GM10847 (cell line): ENCODE data around the gene MAN1A2.

ENCODE experiments used
- POLR2A ChIP-seq: IDR thresholded peaks from 2 replicates; pipeline ENCODE4 v1.6.1; 2011; ENCODE audit not compliant: insufficient read length; ENCODE audit errors: extremely low read depth

MAN1A2 gene

DNA sequence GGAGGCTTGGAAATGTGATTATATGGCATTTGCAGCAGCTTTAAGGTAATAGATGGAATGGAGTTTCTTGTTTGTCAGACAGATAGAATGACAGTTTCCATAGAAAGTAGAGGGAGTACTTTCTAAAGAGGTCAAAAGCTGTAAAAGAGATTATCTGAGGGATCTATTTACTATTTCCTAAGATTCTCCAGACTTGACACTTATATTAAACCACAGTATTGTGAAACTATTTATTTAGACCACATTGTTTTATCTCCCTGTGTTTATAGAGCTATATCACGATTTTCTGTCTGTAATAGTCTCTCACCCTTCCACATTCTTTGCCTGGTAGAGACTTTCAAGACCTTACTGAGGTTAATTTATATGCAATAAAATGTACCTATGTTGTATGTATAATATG, 66.7 kb downstream of the MAN1A2 start:
- no peak for TF ChIP-seq POLR2A

DNA sequence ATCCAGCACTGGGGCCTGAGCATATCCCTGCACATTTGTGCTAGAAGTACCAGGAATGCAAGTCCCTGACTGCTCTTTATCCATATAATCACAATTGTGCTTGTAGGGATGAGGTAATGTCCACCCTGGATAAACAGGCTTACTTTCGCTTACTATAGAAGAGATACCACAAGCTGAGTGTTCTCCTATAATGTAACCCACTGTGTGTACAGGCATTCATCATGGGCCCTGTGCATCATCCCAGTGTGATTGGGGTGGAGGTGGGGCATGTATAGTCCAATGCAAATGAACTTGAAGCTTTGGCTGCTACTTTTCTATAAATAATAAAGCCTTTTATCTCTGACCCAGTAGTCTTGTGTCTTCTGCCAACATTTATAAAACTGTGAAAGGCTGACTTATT, 69.3 kb downstream of the MAN1A2 start:
- no peak for TF ChIP-seq POLR2A

DNA sequence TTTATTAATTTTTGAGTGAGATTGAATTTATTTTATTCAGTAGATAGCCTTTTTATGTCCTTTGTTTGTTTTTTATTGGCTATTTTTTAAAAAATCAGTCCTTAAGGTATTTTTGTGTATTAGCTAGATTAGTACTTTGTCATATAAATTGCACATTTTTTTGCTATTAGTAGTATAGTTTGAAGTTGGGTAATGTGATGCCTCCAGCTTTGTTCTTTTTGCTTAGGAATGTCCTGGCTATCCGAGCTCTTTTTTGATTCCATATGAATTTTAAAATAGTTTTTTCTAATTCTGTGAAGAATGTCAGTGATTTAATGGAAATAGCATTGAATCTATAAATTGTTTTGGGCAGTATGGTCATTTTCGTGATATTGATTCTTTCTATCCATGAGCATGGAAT, 80.4 kb downstream of the MAN1A2 start:
- TF ChIP-seq POLR2A, result no peak

DNA sequence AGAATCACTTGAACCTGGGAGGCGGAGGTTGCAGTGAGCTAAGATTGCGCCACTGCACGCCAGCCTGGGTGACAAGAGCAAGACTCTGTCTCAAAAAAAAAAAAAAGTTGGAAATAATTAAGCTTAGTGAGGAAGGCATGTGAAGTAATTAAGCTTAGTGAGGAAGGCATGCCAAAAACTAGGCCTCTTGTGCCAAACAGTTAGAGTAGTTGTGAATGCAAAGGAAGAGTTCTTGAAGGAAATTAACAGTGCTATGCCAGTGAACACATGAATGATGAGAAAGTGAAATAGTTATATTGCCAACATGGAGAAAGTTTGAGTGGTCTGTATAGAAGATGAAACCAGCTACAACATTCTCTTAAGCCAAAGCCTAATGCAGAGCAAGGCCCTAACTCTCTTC, 85.0 kb downstream of the MAN1A2 start:
- TF ChIP-seq POLR2A, result no peak

DNA sequence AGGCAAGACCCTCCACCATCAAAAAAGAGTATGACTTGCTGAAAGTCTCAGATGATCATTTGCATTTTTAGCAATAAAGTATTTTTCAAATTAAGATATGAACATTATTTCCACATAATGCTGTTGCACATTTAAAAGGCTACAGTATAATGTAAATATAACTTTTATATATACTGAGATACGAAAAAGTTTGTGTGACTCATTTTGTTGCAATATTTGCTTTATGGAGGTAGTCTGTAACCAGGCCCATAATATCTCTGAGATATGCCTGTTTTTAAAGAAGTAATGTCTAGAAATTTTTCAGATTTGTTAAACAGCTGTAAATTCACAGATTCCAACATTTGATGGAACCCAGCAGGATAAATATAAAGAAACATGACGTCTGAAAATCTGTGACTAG, 86.7 kb downstream of the MAN1A2 start:
- TF ChIP-seq POLR2A, result no peak

DNA sequence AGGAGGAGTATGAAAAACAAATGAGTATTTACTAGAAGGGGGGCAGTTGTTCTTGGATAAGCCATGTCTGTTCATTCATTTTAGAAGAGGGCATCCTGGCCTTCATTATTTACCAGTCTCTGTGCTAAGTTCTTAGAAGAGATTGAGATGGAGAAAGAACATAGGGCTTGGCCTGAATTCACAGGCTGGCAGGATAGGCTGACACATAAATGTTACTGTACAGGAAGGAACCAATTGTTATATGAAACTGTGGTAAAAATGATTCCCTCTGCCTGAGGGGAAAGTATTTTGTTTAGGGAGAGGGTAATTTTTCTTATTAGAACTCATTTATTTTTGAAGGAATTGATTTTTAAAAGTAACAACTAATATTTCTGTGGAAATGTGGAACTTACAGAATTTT, 99.5 kb downstream of the MAN1A2 start:
- TF ChIP-seq POLR2A, result no peak

DNA sequence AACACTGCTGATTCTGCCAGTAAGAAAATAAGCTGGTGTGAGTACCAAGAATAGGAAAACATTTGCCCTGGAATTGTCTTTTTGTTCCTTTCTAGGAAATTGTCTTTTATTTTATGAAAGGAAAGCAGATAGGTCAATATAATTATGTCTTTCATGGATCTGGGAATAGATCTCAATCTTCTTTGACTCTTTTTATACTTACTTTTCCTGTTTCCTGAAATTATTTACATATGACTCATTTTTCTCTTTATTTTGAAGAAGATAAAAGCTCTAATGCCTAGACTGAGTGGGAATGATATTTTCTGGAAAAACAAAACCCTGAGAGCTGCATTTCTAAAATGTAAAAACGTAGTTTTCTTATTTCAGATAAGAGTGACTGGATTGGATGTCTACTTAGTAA, 100.1 kb downstream of the MAN1A2 start:
- TF ChIP-seq POLR2A, result no peak

DNA sequence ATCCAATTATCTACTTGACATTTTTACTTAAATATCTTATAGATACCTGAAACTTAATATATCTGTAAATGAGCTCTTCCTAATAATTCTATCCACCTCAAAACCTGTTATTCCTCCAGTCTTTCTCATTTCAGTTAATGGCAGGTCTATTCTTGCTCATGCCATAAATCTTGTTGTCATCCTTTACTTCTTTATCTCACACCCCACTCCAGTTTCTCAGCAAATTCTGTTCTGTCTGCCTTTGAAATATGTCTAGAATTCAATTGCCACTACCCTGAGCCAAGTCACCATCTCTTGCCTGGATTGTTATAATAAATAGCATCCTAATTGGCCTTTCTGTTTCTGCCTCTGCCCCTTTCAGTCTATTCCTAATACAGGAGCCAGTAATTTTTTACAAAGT, 105.8 kb downstream of the MAN1A2 start:
- TF ChIP-seq POLR2A, result no peak

DNA sequence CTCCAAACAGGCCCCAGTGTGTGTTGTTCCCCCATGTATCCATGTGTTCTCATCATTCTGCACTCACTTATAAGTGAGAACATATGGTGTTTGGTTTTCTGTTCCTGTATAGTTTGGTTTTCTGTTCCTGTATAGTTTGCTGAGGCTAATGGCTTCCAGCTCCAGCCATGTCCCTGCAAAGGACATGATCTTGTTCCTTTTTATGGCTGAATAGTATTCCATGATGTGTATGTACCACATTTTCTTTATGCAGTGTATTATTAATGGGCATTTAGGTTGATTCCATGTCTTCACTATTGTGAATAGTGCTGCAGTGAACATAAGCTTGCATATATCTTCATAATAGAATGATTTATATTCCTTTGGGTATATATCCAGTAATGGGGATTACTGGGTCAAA, 111.8 kb downstream of the MAN1A2 start:
- no peak for TF ChIP-seq POLR2A

DNA sequence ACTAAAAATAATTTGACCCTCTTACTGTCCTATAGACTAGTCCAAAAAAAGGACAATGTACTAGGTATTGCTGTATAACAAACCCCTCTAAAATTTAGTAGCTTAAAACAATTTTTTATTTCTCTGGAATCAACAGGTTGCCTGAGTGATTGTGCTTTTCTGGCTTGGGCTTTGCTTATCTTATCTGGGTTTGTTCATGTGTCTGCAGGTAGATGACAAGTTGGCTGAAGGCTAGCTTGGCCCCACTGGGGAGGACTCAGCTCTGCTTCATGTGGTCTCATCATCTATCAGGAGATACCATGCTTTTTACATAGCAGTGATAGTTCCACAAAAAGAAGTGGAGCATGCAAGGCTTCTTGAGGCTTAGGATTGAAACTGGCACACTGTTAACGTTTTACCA, 114.2 kb downstream of the MAN1A2 start:
- no peak for TF ChIP-seq POLR2A

DNA sequence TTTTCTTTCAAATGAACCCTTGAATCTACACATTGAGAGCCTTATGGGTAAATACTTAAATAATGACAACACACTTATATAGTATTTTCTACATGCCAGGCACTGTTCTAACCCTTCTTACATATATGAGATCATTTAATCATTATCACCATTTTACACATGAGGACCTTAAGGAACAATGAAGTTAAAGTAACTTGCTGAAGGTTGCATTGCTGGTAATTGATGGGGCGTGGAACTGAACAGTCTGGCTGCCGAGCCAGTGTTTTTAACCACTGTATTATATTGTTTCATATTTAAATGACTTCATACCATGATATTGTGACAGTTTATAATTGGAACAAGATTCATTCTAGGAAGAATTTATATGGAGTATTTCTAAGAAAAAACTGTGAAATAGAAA, 126.7 kb downstream of the MAN1A2 start:
- TF ChIP-seq POLR2A, result no peak

DNA sequence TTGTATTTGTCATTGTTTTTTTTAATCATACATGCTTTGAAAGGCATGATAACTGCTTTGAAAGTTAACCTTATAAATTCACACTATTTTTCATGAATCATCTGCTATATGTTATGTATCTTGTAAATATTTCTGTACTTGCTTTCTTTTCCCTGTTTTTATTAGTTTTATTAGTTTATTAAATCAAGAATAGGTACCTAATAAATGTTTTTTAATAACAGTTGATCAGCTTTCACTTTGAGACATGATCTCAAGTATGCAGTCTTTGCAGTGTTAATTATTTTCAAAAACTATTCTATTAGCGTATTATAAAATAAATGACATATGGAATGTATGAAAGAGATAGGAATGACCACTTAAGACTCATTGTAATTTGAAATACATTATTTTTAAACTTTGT, 127.8 kb downstream of the MAN1A2 start:
- TF ChIP-seq POLR2A, result no peak

DNA sequence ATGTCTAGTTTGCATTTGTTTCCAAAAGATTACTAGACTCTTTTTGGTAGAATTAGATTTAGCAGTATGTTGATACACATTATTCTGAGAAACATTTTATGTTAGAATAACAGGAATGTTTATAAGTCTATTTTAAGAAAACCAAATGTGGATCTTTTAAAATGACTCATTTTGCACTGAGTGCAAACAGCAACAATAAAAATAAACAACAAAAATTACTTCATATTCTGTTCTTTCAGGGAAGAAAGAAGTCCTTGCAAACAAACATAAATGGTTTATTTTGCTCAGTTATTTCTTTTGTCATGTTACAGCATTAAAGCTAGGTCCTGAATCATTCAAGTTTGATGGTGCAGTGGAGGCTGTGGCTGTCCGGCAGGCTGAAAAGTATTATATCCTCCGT, 131.8 kb downstream of the MAN1A2 start:
- no peak for TF ChIP-seq POLR2A

DNA sequence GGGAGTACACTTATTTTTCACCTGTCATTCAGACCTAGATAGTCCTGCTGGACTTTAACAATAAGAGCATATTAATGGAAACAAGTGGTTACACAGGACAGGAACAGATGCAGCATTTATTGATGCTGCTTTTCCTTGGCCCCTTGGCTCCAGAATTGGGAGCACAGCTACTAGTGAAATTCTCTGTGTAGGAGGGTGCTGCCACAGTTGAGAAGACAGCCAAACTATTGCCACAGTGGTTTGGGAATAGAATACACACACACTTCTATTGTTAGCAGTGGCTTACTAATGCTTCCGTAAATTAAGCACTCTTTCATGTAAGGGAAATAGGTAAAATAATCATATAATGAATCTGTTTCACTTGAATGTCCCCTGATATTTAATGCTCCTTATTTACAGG, 133.3 kb downstream of the MAN1A2 start:
- TF ChIP-seq POLR2A, result no peak

DNA sequence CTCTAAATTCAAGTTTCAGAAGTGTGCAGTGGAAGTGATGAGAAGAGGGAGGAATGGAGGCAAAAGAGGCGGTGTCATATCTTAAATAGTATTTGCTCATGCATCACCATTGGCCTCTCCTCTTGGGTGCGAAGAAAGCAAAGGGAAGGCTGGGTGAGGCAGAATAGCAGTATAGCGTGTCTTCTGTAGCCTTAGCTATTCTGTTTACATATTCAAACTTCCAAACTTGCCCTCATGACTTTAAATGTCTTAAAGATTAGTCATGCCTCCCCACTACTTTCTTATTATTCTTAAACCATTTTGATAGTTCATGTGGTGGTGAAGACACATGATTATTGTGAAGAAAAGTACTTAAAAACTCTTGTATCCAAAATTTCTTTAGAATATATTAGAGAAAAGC, 134.0 kb downstream of the MAN1A2 start:
- TF ChIP-seq POLR2A, result no peak

DNA sequence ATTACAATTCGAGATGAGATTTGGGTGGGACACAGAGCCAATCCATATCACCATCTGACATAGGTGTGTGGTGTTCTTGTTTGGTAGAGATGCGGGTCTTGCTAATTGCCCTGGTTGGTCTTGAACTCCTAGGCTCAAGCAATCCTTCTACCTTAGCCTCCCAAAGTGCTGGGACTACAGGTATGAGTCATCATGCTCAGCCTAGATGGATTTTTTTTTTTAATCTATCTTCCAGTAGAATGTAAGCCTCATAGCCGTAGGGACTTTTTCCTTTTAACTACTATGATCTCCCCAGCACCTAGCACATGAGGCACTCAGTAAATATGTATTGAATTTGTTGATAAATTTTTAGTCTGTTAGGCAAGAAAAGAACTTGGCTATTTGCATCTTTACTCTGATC, 144.0 kb downstream of the MAN1A2 start:
- no peak for TF ChIP-seq POLR2A

DNA sequence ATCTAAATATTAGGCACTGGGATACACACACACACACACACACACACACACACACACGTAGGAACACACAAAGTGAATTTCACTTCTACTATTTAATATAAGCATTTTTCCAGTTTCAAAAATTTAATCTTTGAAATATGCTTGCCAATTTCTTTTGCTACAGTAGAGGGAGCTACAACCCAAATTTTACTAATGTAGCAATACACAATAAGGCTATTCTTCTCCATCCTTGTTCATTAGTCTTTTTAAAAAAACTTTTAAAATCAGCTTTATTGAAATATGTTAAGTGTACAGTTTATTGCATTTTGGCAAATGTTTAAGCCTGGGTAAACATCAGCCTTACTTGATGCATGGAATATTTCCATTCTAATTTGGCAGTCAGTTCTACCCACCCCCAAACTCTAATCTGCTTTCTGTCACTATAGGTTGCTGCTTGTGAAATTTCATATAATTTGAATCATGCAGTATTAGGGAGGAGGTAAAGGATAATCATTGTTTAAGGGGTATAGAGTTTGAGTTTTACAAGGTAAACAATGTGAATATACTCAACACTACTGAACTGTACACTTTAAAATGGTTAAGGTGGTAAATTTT, 145.6 kb downstream of the MAN1A2 start:
- no peak for TF ChIP-seq POLR2A

DNA sequence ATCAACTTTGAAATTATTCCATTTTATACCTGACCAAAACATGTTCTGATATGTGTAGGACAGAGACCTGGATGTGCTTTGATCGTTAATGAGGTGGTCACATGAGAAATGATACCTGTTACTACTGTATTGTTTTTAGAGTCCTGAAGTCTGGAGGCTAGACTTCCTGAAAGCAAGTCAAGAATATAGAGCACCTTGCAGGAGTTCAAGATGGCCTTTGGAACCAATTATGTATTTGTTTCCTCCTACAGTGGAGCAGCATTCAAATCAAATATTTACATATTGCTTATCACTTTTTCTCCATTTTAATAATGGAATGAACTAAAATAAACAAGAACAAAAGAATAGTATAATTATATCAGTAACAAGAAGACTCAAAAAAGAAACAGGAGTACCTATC, 155.9 kb downstream of the MAN1A2 start:
- no peak for TF ChIP-seq POLR2A
